ENCODE data around the gene RLN3. TPM values are rescaled to one million over a fixed set of nuclear protein-coding genes. Genes with fewer than 3 reads are reported as not detected.

RLN3 gene
- total and polyA plus RNA-seq, 2 experiments from 2014 or later: not detected

DNA sequence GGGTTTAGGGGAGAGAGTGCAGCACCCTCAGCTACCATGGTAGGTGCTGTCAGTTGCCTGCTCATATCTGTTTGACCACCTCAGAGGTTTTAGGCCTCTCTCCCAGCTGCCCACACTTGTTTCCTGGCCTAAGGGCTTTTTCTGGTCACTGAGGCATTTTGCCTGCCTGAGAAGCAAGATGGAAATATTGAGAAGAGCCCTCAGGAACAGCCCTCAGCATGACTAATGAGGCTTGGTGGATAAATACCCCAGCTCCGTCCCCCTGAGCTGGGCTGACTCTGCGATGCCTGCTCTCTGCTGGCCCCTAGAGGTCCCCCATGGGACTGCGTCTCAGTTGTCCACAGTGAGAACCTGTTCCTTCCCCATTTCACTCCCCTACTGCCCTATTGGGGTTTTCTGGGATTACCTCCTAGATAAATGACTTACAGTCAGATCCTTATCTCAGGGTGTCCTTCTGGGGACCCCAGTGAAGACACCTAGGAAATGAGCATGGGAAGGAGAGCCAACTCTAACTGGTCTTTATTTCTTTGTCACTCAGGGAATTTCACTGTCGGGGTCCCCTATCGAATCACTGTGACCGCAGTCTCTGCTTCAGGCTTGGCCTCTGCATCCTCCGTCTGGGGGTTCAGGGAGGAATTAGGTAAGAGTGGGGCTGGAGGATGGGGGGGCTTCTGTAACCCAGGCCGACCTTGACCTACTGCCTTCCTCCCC is 20.6 kb downstream of the RLN3 start (continued):
- TF ChIP-seq, protein P1, sequence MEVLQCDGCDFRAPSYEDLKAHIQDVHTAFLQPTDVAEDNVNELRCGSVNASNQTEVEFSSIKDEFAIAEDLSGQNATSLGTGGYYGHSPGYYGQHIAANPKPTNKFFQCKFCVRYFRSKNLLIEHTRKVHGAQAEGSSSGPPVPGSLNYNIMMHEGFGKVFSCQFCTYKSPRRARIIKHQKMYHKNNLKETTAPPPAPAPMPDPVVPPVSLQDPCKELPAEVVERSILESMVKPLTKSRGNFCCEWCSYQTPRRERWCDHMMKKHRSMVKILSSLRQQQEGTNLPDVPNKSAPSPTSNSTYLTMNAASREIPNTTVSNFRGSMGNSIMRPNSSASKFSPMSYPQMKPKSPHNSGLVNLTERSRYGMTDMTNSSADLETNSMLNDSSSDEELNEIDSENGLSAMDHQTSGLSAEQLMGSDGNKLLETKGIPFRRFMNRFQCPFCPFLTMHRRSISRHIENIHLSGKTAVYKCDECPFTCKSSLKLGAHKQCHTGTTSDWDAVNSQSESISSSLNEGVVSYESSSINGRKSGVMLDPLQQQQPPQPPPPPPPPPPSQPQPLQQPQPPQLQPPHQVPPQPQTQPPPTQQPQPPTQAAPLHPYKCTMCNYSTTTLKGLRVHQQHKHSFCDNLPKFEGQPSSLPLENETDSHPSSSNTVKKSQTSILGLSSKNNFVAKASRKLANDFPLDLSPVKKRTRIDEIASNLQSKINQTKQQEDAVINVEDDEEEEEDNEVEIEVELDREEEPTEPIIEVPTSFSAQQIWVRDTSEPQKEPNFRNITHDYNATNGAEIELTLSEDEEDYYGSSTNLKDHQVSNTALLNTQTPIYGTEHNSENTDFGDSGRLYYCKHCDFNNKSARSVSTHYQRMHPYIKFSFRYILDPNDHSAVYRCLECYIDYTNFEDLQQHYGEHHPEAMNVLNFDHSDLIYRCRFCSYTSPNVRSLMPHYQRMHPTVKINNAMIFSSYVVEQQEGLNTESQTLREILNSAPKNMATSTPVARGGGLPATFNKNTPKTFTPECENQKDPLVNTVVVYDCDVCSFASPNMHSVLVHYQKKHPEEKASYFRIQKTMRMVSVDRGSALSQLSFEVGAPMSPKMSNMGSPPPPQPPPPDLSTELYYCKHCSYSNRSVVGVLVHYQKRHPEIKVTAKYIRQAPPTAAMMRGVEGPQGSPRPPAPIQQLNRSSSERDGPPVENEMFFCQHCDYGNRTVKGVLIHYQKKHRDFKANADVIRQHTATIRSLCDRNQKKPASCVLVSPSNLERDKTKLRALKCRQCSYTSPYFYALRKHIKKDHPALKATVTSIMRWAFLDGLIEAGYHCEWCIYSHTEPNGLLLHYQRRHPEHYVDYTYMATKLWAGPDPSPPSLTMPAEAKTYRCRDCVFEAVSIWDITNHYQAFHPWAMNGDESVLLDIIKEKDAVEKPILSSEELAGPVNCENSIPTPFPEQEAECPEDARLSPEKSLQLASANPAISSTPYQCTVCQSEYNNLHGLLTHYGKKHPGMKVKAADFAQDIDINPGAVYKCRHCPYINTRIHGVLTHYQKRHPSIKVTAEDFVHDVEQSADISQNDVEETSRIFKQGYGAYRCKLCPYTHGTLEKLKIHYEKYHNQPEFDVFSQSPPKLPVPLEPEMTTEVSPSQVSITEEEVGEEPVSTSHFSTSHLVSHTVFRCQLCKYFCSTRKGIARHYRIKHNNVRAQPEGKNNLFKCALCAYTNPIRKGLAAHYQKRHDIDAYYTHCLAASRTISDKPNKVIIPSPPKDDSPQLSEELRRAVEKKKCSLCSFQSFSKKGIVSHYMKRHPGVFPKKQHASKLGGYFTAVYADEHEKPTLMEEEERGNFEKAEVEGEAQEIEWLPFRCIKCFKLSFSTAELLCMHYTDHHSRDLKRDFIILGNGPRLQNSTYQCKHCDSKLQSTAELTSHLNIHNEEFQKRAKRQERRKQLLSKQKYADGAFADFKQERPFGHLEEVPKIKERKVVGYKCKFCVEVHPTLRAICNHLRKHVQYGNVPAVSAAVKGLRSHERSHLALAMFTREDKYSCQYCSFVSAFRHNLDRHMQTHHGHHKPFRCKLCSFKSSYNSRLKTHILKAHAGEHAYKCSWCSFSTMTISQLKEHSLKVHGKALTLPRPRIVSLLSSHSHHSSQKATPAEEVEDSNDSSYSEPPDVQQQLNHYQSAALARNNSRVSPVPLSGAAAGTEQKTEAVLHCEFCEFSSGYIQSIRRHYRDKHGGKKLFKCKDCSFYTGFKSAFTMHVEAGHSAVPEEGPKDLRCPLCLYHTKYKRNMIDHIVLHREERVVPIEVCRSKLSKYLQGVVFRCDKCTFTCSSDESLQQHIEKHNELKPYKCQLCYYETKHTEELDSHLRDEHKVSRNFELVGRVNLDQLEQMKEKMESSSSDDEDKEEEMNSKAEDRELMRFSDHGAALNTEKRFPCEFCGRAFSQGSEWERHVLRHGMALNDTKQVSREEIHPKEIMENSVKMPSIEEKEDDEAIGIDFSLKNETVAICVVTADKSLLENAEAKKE (CRISPR knock-in tag; IDR thresholded peaks at IDR 0.05): no peak

DNA sequence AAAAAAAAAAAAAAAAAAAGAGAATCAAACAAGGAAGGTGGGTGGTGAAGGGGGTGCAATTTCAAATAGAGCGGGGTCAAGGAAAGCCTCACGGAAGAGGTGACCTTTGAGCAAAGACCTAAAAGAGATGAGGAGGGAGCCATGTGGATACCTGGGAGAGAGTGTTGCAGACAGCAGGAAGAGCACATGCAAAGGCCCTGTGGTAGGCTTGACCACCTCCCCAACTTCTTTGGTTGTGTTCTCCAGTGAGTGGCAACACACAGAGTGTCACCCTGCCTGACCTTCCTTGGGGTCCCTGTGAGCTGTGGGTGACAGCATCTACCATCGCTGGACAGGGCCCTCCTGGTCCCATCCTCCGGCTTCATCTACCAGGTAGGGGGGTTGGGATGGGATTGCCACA is 22.6 kb downstream of the RLN3 start:
- no peaks in the 10 kb centered on the region; the same call in 1 of the 2 replicates for H4K20me1 ChIP-seq (replicated peaks; ENCODE audit: insufficient read depth)
- no peak overlapping the region for H3K27ac ChIP-seq (ENCODE audit: low read depth)
- no peaks in the 10 kb centered on the region for H3K79me2 ChIP-seq (replicated peaks; ENCODE audit: insufficient read depth)
- H3K27ac Mint-ChIP-seq: no peak overlapping the region
- no peak overlapping the region for H3K4me2 ChIP-seq
- peaks cover 35% of the 10 kb centered on the region for H3K36me3 Mint-ChIP-seq (ENCODE audit: low read depth)
- no peaks in the 10 kb centered on the region for H3K4me1 Mint-ChIP-seq
- H2AFZ ChIP-seq: no peak overlapping the region
- no peaks in the 10 kb centered on the region for H3F3A ChIP-seq (replicated peaks; ENCODE audit: low read depth)
- ATAC-seq (no peak), DNase-seq (ENCODE audit: low spot score) (no peak)
- no peak overlapping the region for H3K4me3 ChIP-seq
- H3K9me3 Mint-ChIP-seq: peaks cover 8% of the 10 kb centered on the region; the same call in 2 of the 3 replicates
- H3K27me3 Mint-ChIP-seq (ENCODE audit: insufficient read depth, low read depth, poor library complexity): peaks cover 8% of the 10 kb centered on the region
- H3K9me2 ChIP-seq (ENCODE audit: insufficient read depth): no peaks in the 10 kb centered on the region
- no peaks in the 10 kb centered on the region for H3K27me3 ChIP-seq (ENCODE audit: insufficient read depth)
- no peaks in the 10 kb centered on the region for H3K4me1 ChIP-seq (ENCODE audit: insufficient read depth)
- H3K4me3 Mint-ChIP-seq: no peak overlapping the region; the same call in 2 of the 3 replicates
- H3K36me3 ChIP-seq (ENCODE audit: insufficient read depth): no peaks in the 10 kb centered on the region
- TF ChIP-seq CREB1 (CRISPR knock-in tag; IDR thresholded peaks at IDR 0.05; ENCODE audit: low read depth) (no peak), ZNF114 (CRISPR knock-in tag; IDR thresholded peaks at IDR 0.05) (no peak), JUNB (IDR thresholded peaks at IDR 0.05; ENCODE audit: unreplicated experiment) (no peak), EZH2 (IDR thresholded peaks at IDR 0.05; ENCODE audit: low read depth, unreplicated experiment) (no peak), EZH2phosphoT487 (IDR thresholded peaks at IDR 0.05; ENCODE audit: unreplicated experiment) (no peak)
- TF ChIP-seq, protein P1 (CRISPR knock-in tag; IDR thresholded peaks at IDR 0.05): no peak
